GM19025 (cell line): Measurements from ENCODE around the gene NUDT9.
"Not testable (repeated sequence)": the region's sequence is repeated elsewhere in the genome, so short reads cannot be mapped to it uniquely, and the experiment has no call there.

Experiments used
- ATAC-seq: cut with Tn5 transposase; IDR thresholded peaks from one replicate; pipeline ENCODE4 v1.9.1; 2021; ENCODE audit warnings: mild to moderate bottlenecking, low read depth, moderate library complexity; ENCODE audit not compliant: unreplicated experiment

The NUDT9 gene

GRCh38 chr4:87422104-87423052, at the start of gene NUDT9:
TSS of gene NUDT9 (plus strand) at chr4:87422573. CDS start at chr4:87422906, 333 bp downstream.
- peak; percentile 86 for ATAC-seq

GRCh38 chr4:87375719-87376291, 46.6 kb upstream of the NUDT9 start:
- ATAC-seq, result no peak

GRCh38 chr4:87377816-87378215, 44.6 kb upstream of the NUDT9 start:
- ATAC-seq, result no peak

- no peak for ATAC-seq
Observed at GRCh38 chr4:87382116-87382515, 40.3 kb upstream of the NUDT9 start.

- no peak for ATAC-seq
Observed at GRCh38 chr4:87382931-87383330, 39.4 kb upstream of the NUDT9 start.

GRCh38 chr4:87384466-87385132, 37.8 kb upstream of the NUDT9 start:
- ATAC-seq, result not testable (repeated sequence)

GRCh38 chr4:87387237-87387636, 35.1 kb upstream of the NUDT9 start:
- ATAC-seq, result no peak

- no peak for ATAC-seq
Observed at GRCh38 chr4:87388901-87389300, 33.5 kb upstream of the NUDT9 start.

GRCh38 chr4:87390055-87390454, 32.3 kb upstream of the NUDT9 start:
- not testable (repeated sequence) for ATAC-seq

- no peak for ATAC-seq
Observed at GRCh38 chr4:87390551-87390890, 31.9 kb upstream of the NUDT9 start.

- ATAC-seq, result peak; percentile 100
Observed at GRCh38 chr4:87390891-87391575, 31.3 kb upstream of the NUDT9 start, which contains the start of gene HSD17B11. TSS of gene HSD17B11 (minus strand) at chr4:87391188. CDS start at chr4:87391070, 118 bp downstream.

GRCh38 chr4:87391576-87392054, 30.8 kb upstream of the NUDT9 start:
- ATAC-seq, result peak; percentile 1

- ATAC-seq, result no peak
Observed at GRCh38 chr4:87392183-87392582, 30.2 kb upstream of the NUDT9 start.

- ATAC-seq, result not testable (repeated sequence)
Observed at GRCh38 chr4:87395073-87395472, 27.3 kb upstream of the NUDT9 start.

- not testable (repeated sequence) for ATAC-seq
Observed at GRCh38 chr4:87395851-87396250, 26.5 kb upstream of the NUDT9 start.

- ATAC-seq, result no peak
Observed at GRCh38 chr4:87399148-87399547, 23.2 kb upstream of the NUDT9 start.

GRCh38 chr4:87399954-87400353, 22.4 kb upstream of the NUDT9 start:
- no peak for ATAC-seq

- not testable (repeated sequence) for ATAC-seq
Observed at GRCh38 chr4:87403732-87404131, 18.6 kb upstream of the NUDT9 start.

- ATAC-seq, result no peak
Observed at GRCh38 chr4:87405211-87405820, 17.1 kb upstream of the NUDT9 start.

- no peak for ATAC-seq
Observed at GRCh38 chr4:87406462-87406861, 15.9 kb upstream of the NUDT9 start.
